H54 (cell line): Measurements from ENCODE around the gene CSH1.
"Not testable (repeated sequence)": the region's sequence is repeated elsewhere in the genome, so short reads cannot be mapped to it uniquely, and the experiment has no call there.

Experiments
- DNase-seq: peaks from one replicate; pipeline ENCODE4 v3.0.0; 2011; ENCODE audit warnings: low spot score, mixed read lengths; ENCODE audit not compliant: insufficient read length
- FAIRE-seq: peaks from 3 replicates; lab custom pipeline; 2011; peaks lifted over from hg19 to GRCh38; lab: Jason Lieb, UNC
- POLR2A ChIP-seq: IDR thresholded peaks from 2 replicates; pipeline ENCODE4 v1.6.1; 2011; ENCODE audit warnings: low read depth, mild to moderate bottlenecking, low read length

CSH1 gene

GRCh38 chr17:63896524-63897354, at the start of gene CSH1:
Gene CSH1, minus strand, starts transcription at chr17:63896574. Its CDS starts 63 bp downstream, at chr17:63896511.
- not testable (repeated sequence) for FAIRE-seq, DNase-seq

DNA sequence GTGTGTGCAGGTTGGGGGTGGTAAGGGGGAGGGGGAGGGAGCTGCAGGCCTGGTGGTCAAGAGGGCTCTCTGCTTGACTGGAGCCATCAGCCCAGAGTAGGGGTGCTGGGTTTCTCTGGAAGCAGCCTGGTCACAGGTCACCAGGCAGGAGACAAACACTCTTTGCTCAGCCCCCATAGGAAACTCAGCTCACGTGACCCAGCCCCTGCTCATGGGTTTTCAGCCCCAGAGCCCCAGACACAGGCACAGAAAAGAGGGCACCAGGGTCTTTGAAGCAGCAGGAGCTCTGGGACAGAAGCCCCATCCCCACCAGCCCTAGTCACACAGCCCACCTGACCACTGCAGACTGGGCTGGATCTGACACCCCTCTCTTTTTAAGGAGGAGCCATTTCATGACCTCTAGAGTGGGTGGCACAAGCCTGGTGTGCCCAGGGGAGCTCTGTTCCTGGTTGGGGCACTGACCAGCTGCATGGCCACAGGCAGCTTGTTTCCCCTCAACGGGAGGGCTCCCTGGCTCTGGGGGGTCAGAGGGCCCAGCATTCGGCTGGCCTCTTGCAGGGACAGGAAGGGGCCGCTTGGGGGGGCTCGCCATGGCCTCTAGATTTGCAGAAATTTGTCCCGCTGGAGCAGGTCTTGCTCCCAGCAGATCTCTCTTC, 49.5 kb upstream of the CSH1 start:
- DNase-seq (no peak), FAIRE-seq (no peak)
- TF ChIP-seq POLR2A: no peak

GRCh38 chr17:63944736-63945499, 48.5 kb upstream of the CSH1 start:
- TF ChIP-seq POLR2A: no peak
- DNase-seq (no peak), FAIRE-seq (no peak)

DNA sequence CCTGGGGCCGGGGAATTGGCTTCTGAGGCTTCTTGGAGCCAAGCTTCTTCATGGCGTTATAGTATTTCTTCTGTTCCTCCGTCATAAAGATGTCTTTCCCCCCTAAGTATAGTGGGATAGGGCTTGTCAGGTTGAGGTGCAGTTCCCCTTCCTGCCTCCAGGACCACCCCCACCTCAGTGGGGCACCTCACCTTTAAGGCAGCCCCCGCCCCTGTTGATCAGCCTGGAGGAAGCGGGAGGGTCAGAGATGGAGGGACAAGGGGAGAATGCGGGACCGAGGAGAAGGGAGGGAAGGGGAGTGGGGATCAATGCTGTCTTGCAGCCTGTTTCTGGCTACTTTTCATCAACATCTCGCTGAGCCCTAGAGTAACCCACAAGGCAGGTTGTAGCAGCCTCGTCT, 47.4 kb upstream of the CSH1 start:
- DNase-seq (no peak), FAIRE-seq (no peak)
- no peak for TF ChIP-seq POLR2A

GRCh38 chr17:63942309-63942985, 46.1 kb upstream of the CSH1 start:
- DNase-seq: no peak
- no peak for FAIRE-seq
- TF ChIP-seq POLR2A: no peak

- DNase-seq: no peak
- no peak for FAIRE-seq
- TF ChIP-seq POLR2A: no peak
Measured at GRCh38 chr17:63941751-63942150, 45.4 kb upstream of the CSH1 start.

- no peak for FAIRE-seq
- no peak for DNase-seq
- no peak for TF ChIP-seq POLR2A
Measured at GRCh38 chr17:63941162-63941561, 44.8 kb upstream of the CSH1 start.

DNA sequence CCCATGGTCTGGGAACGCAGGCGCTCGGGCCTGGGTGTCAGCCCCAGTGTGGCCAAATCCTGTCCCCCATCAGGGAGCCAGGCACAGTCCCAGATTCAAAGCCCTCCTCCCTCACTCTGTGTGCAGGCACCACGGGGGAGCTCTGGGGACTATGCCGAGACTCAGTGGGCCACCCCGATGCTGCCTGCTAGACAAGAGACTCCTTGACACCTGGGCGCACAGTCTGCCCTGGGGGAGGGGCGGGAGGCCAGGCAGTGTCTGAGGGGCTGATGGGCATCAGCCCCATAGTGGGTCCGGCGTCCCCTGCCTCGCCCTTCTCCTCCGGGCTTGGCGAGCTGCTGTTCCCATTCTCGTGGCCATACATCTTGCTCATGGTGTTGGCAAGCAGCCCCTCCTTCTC, 44.2 kb upstream of the CSH1 start:
- no peak for DNase-seq
- FAIRE-seq: no peak
- no peak for TF ChIP-seq POLR2A

DNA sequence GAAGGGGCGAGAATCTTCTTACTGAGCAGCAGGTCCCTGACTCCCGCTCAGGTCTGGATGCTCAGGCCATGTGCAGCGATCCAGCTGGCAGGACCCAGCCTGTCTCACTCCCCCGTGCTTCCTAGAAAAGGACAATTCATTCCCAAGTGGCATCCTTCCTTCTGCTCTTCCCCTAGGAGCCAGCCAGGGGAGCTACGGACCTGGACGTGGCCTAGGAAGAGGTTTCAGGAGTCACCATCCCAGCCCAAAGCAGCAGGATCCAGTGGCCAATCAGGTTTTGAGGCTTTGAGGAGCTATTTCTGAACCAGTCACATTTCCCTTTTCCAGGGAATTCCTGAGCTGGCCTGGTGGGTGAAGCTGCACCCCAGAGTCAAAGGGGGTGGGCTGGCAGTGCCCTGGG, 43.5 kb upstream of the CSH1 start:
- FAIRE-seq (no peak), DNase-seq (no peak)
- no peak for TF ChIP-seq POLR2A

- TF ChIP-seq POLR2A: no peak
- FAIRE-seq: no peak
- no peak for DNase-seq
Measured at GRCh38 chr17:63939401-63939800, 43.0 kb upstream of the CSH1 start.

DNA sequence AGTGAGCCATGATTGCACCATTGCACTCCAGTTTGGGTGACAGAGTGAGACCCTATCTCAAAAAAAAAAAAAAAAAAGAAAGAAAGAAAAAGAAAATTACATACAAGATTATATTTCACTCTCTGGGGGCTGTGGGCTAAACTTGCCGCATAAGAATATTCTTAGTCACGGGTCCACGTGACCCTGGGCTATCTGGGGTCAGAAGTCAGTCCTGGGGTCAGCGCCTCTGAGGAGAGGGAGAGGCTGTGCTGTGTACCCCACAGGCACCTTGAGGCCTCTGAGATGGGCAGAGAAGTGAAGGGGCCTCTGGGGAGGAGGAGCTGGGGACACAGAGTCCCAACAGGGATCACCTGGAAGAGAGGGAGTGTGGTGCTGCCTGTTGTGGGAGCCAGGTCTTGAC, 41.5 kb upstream of the CSH1 start:
- no peak for DNase-seq
- no peak for FAIRE-seq
- no peak for TF ChIP-seq POLR2A

DNA sequence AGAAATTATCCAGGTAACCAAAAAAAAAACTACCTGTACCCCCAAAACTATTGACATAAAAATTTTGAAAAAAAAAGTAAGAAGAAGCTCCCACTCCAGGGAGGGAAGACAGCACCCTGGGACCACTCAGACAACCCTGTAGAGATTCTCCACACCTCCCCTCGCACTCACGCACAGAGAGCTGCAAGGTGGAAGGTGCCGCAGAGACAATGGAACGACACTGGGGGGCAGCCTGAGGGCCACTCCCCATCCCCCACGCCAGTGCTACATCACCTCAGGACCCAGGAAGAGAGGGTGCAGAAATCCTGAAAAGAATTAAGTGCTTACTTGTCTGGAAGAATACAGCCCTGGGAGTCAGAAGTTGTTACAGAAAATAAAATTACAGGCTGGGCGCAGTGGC, 40.9 kb upstream of the CSH1 start:
- FAIRE-seq (no peak), DNase-seq (no peak)
- TF ChIP-seq POLR2A: no peak

DNA sequence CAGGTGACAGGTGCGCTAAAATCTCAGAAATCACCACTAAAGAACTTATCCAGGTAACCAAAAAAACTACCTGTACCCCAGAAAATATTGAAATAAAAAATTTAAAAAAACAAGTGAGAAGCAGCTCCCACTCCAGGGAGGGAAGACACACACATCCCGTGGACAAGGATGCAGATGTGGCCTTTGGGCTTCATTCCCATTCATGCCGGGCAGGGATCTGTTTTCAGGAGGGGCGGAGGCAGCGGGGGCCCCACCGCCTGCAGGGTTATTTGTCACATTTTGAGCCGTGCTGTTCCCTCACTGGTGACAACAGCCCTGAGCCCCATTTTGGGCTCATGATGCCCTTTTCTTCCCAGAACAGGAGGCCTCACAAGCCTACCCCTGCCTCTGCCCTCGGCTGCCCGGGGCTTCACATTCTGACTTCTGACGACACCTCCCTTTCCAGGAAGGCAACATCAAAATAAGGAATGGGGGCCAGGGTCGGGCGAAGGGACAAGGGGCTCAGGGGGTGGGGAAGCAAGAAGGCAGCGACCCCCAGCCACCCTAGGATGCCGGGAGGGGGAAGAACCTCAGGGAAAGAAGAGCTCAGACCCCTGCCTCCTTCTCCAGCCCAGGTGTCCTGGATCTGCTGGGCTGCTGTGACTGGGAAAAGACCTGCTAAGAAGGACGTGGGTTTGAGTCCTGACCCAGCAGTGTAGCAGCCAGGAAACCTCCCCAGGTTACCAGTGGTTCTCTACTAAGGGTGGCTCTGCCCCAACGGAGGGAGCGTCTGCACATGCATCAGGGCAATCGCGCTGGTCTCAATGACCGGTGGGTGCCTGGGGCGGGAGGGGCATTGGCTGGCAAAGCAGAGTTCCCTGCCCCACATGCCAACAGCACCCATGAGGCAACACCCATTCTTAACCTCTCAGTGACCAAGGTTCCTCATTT, 38.1 kb upstream of the CSH1 start:
- no peak for FAIRE-seq
- DNase-seq: no peak
- TF ChIP-seq POLR2A: no peak

- no peak for DNase-seq
- TF ChIP-seq POLR2A: no peak
- FAIRE-seq: no peak
Measured at GRCh38 chr17:63933598-63933997, 37.2 kb upstream of the CSH1 start.
